NCI-H460 (cell line): ENCODE measurements around the gene CLPSL2. TPM values are rescaled to one million over a fixed set of nuclear protein-coding genes. Genes with fewer than 3 reads are reported as not detected.
"Not testable (repeated sequence)": the region's sequence is repeated elsewhere in the genome, so short reads cannot be mapped to it uniquely, and the experiment has no call there.

Experiments used
- DNase-seq: peaks from one replicate; pipeline ENCODE4 v3.0.0-alpha.2; 2016; ENCODE audit warnings: low read depth; ENCODE audit errors: extremely low read depth
- polyA plus RNA-seq: library from polyadenylated mRNA; depleted of rRNA; stranded (reverse); fragments of >200 nt; gene quantifications from 2 replicates; pipeline ENCODE4 v1.2.3, GENCODE V29; 2014; cell fraction: nucleus; rRNA removed
- total RNA-seq: library from RNA; depleted of rRNA; stranded (reverse); fragments of >200 nt; shearing (Covaris generic); gene quantifications from 2 replicates; pipeline ENCODE4 v1.2.3, GENCODE V29; 2014; rRNA removed

Gene CLPSL2
- total RNA-seq = not detected in 2 replicates
- 0.68 TPM in 1 of 2 replicates, not detected in the other for polyA plus RNA-seq

- no peak for DNase-seq
Observed at GRCh38 chr6:35776364-35777215, at the start of gene CLPSL2. Gene CLPSL2, plus strand, starts transcription at chr6:35776598. Its CDS starts 21 bp downstream, at chr6:35776619.

- no peak for DNase-seq
Observed at GRCh38 chr6:35727231-35727934, 49.0 kb upstream of the CLPSL2 start.

- peak; percentile 54 for DNase-seq
Observed at GRCh38 chr6:35727935-35728682, 48.3 kb upstream of the CLPSL2 start.

GRCh38 chr6:35728683-35729678 lies 47.4 kb upstream of the CLPSL2 start:
- DNase-seq = no peak

GRCh38 chr6:35729722-35730121 lies 46.7 kb upstream of the CLPSL2 start:
- DNase-seq = no peak

- no peak for DNase-seq
Observed at GRCh38 chr6:35730745-35731413, 45.5 kb upstream of the CLPSL2 start.

GRCh38 chr6:35731414-35731735 lies 45.0 kb upstream of the CLPSL2 start:
- peak; percentile 66 for DNase-seq

- DNase-seq = peak; percentile 56
Observed at GRCh38 chr6:35731736-35732532, 44.5 kb upstream of the CLPSL2 start.

GRCh38 chr6:35733633-35734032 lies 42.8 kb upstream of the CLPSL2 start:
- no peak for DNase-seq

- DNase-seq = not testable (repeated sequence)
Observed at GRCh38 chr6:35734319-35734718, 42.1 kb upstream of the CLPSL2 start.

GRCh38 chr6:35735452-35735851 lies 40.9 kb upstream of the CLPSL2 start:
- DNase-seq = no peak

- peak; percentile 43 for DNase-seq
Observed at GRCh38 chr6:35736253-35736894, 40.0 kb upstream of the CLPSL2 start.

- no peak for DNase-seq
Observed at GRCh38 chr6:35736982-35737412, 39.4 kb upstream of the CLPSL2 start, which contains the start of gene ARMC12. Gene ARMC12, plus strand, starts transcription at chr6:35737032. Its CDS starts 77 bp downstream, at chr6:35737109.

GRCh38 chr6:35737413-35738211 lies 38.8 kb upstream of the CLPSL2 start:
- peak; percentile 65 for DNase-seq

GRCh38 chr6:35739645-35740524 lies 36.5 kb upstream of the CLPSL2 start:
- DNase-seq = no peak

GRCh38 chr6:35742842-35743241 lies 33.6 kb upstream of the CLPSL2 start:
- DNase-seq = no peak
